ENCODE measurements around the gene RSRC2.
"Not testable (repeated sequence)": the region's sequence is repeated elsewhere in the genome, so short reads cannot be mapped to it uniquely, and the experiment has no call there.

Gene RSRC2

GRCh38 chr12:122526683-122527477, at the start of gene RSRC2, which contains the start of gene KNTC1:
TSS of gene RSRC2 (minus strand) at chr12:122526936. CDS start at chr12:122526853, 83 bp downstream.
TSS of gene KNTC1 (plus strand) at chr12:122527249. CDS start at chr12:122530064, 2,815 bp downstream.
- TF ChIP-seq POLR2A (IDR thresholded peaks at IDR 0.05; ENCODE audit: low read length) (peak; percentile 100), GATA1 (IDR thresholded peaks at IDR 0.05; ENCODE audit: low read depth, low read length) (no peak)

GRCh38 chr12:122571821-122572220, 45.1 kb upstream of the RSRC2 start:
- no peak for DNase-seq
- TF ChIP-seq POLR2A (IDR thresholded peaks at IDR 0.05; ENCODE audit: low read length) (no peak), GATA1 (IDR thresholded peaks at IDR 0.05; ENCODE audit: low read depth, low read length) (no peak)

More at GRCh38 chr12:122526683-122527477, at the start of gene RSRC2, which contains the start of gene KNTC1:
- peak; percentile 100 for DNase-seq

- not testable (repeated sequence) for DNase-seq
Observed at GRCh38 chr12:122570006-122570405, 43.3 kb upstream of the RSRC2 start.

GRCh38 chr12:122569288-122569687, 42.6 kb upstream of the RSRC2 start:
- no peak for DNase-seq
- TF ChIP-seq GATA1 (IDR thresholded peaks at IDR 0.05; ENCODE audit: low read depth, low read length) (no peak), POLR2A (IDR thresholded peaks at IDR 0.05; ENCODE audit: low read length) (no peak)

- DNase-seq: not testable (repeated sequence)
Observed at GRCh38 chr12:122566816-122567215, 40.1 kb upstream of the RSRC2 start.

GRCh38 chr12:122563361-122563760, 36.6 kb upstream of the RSRC2 start:
- TF ChIP-seq POLR2A (IDR thresholded peaks at IDR 0.05; ENCODE audit: low read length) (no peak), GATA1 (IDR thresholded peaks at IDR 0.05; ENCODE audit: low read depth, low read length) (no peak)
- no peak for DNase-seq

GRCh38 chr12:122560138-122560537, 33.4 kb upstream of the RSRC2 start:
- TF ChIP-seq GATA1 (IDR thresholded peaks at IDR 0.05; ENCODE audit: low read depth, low read length): no peak
- no peak for TF ChIP-seq POLR2A (IDR thresholded peaks at IDR 0.05; ENCODE audit: low read length)
- no peak for DNase-seq

- TF ChIP-seq GATA1 (IDR thresholded peaks at IDR 0.05; ENCODE audit: low read depth, low read length) (no peak), POLR2A (IDR thresholded peaks at IDR 0.05; ENCODE audit: low read length) (no peak)
- no peak for DNase-seq
Observed at GRCh38 chr12:122558745-122559641, 32.3 kb upstream of the RSRC2 start.

GRCh38 chr12:122547330-122547729, 20.6 kb upstream of the RSRC2 start:
- no peak for DNase-seq
- TF ChIP-seq GATA1 (IDR thresholded peaks at IDR 0.05; ENCODE audit: low read depth, low read length) (no peak), POLR2A (IDR thresholded peaks at IDR 0.05; ENCODE audit: low read length) (no peak)

- TF ChIP-seq POLR2A (IDR thresholded peaks at IDR 0.05; ENCODE audit: low read length) (no peak), GATA1 (IDR thresholded peaks at IDR 0.05; ENCODE audit: low read depth, low read length) (no peak)
- no peak for DNase-seq
Observed at GRCh38 chr12:122545855-122546254, 19.1 kb upstream of the RSRC2 start.

GRCh38 chr12:122544537-122544936, 17.8 kb upstream of the RSRC2 start:
- TF ChIP-seq POLR2A (IDR thresholded peaks at IDR 0.05; ENCODE audit: low read length) (no peak), GATA1 (IDR thresholded peaks at IDR 0.05; ENCODE audit: low read depth, low read length) (no peak)
- DNase-seq: no peak

- TF ChIP-seq POLR2A (IDR thresholded peaks at IDR 0.05; ENCODE audit: low read length) (no peak), GATA1 (IDR thresholded peaks at IDR 0.05; ENCODE audit: low read depth, low read length) (no peak)
- DNase-seq: no peak
Observed at GRCh38 chr12:122538496-122538895, 11.8 kb upstream of the RSRC2 start.

GRCh38 chr12:122537021-122537420, 10.3 kb upstream of the RSRC2 start:
- no peak for DNase-seq

GRCh38 chr12:122533856-122534255, 7.1 kb upstream of the RSRC2 start:
- no peak for DNase-seq
- TF ChIP-seq POLR2A (IDR thresholded peaks at IDR 0.05; ENCODE audit: low read length) (no peak), GATA1 (IDR thresholded peaks at IDR 0.05; ENCODE audit: low read depth, low read length) (no peak)

More at GRCh38 chr12:122537021-122537420, 10.3 kb upstream of the RSRC2 start:
- TF ChIP-seq POLR2A (IDR thresholded peaks at IDR 0.05; ENCODE audit: low read length) (no peak), GATA1 (IDR thresholded peaks at IDR 0.05; ENCODE audit: low read depth, low read length) (no peak)

Data from erythroblast (primary cell).